Measurements from ENCODE around the gene PLEKHM3. TPM values are rescaled to one million over a fixed set of nuclear protein-coding genes. Genes with fewer than 3 reads are reported as not detected.
A peak's percentile ranks its signal among the peaks of the same experiment; 100 is the strongest.

The PLEKHM3 gene
- total RNA-seq, 1 experiment from 2014 or later, result 6.5 TPM

DNA sequence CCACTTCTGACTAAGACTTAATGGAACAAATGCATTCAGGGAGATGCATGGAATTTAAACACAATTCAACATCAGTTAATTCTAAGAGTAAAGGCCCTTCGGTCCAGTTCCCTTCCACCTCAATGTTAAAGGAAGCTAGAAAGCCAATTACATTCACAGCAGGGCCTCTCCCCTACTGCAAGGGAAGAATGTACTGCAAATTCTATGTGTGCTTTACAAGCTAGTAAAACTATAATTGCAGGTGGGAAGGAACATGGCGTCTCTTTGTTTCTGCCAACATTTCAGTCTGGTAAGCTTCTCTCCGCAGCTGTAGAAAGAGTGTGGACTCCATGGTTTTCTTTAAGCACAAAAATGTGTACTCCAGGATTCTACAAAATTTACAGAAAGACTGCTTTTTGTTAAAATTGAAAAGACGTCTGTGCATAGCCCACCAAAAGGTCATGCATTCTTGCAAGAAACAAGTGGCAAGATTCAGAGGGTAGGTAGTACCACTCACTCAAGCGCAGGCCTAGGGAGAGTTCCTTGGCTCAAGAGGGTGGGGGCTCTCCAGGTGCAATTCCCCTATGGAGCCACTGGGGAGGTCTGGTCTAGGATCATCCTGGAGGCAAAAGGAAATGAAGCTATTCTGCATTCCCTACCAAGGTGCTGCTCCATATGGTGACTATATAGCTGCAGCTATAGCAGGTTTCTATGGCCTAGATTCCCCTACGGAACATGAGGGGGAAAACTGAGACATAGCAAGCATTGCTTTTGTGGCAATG, 128.6 kb downstream of the PLEKHM3 start:
- peak; percentile 14 for DNase-seq (ENCODE audit: low spot score)
- no peaks in the 10 kb centered on the region for H3K27me3 ChIP-seq (replicated peaks; ENCODE audit: insufficient read depth, low read depth, low read length, poor library complexity)
- TF ChIP-seq, protein P1, sequence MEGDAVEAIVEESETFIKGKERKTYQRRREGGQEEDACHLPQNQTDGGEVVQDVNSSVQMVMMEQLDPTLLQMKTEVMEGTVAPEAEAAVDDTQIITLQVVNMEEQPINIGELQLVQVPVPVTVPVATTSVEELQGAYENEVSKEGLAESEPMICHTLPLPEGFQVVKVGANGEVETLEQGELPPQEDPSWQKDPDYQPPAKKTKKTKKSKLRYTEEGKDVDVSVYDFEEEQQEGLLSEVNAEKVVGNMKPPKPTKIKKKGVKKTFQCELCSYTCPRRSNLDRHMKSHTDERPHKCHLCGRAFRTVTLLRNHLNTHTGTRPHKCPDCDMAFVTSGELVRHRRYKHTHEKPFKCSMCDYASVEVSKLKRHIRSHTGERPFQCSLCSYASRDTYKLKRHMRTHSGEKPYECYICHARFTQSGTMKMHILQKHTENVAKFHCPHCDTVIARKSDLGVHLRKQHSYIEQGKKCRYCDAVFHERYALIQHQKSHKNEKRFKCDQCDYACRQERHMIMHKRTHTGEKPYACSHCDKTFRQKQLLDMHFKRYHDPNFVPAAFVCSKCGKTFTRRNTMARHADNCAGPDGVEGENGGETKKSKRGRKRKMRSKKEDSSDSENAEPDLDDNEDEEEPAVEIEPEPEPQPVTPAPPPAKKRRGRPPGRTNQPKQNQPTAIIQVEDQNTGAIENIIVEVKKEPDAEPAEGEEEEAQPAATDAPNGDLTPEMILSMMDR (conservative IDR thresholded peaks at IDR 0.05; ENCODE audit: low read depth, low read length), result 0 out of 2 replicates have a peak, but pooled peaks have one; percentile 15
- no peak for TF ChIP-seq EZH2 (IDR thresholded peaks at IDR 0.05; ENCODE audit: borderline replicate concordance, low read depth, low read length, poor library complexity, severe bottlenecking)
- ChIA-PET CTCF (interaction anchor here (0.6 kb wide), 1 partner anchor 1760 kb away, joined by 4 read pairs; no protein-coding TSS in a partner anchor), POLR2A (ENCODE audit: low non-redundant PET) (interaction anchor here (0.9 kb wide), 1 partner anchor 18 kb away, joined by 3 read pairs; no protein-coding TSS in a partner anchor)
- no peak overlapping the region for H3K4me3 ChIP-seq (ENCODE audit: low read depth, low read length, poor library complexity, severe bottlenecking)
- H3K4me1 ChIP-seq (ENCODE audit: insufficient read depth, low read length, poor library complexity, severe bottlenecking), result no peaks in the 10 kb centered on the region
- no peak overlapping the region for H3K27ac ChIP-seq (ENCODE audit: low read depth, low read length, poor library complexity, severe bottlenecking)
- no TSS peak for BruUV-seq (replicated peaks)
- H3K9me3 ChIP-seq (ENCODE audit: low read depth, low read length, poor library complexity, severe bottlenecking), result no peaks in the 10 kb centered on the region
- intact Hi-C loops (cut with micrococcal nuclease; ENCODE audit: unreplicated experiment), result no loop called here
- no peaks in the 10 kb centered on the region for H3K36me3 ChIP-seq (ENCODE audit: insufficient read depth, low read length, poor library complexity, severe bottlenecking)

DNA sequence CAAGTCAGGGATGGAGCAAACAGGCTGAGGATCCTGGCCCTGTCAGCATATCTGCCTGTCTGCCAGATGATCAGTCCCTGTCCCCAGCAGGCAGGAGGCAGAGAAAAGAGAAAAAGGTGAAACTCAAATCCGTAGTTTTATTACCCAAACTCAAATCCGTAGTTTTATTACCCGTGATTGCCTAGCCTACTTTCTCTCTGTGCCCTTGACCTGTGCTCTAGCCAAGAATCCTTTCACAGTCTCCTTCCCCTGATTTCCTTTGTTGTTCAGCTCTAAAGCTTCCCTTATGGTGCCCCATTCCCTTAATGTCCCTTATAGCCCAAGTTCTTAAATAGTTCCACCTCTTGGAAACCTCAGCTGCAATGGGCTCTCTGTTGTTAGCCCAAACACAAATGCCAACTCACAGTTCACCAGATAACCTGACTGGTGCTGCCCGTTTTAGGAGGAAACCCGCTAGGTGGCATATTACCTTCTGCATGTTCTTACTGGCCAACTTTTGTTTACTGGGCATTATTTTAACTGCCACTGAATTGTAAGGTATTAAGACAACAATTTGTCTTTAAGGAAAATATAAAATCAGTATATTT, 130.0 kb downstream of the PLEKHM3 start:
- no peaks in the 10 kb centered on the region for H3K4me1 ChIP-seq (ENCODE audit: insufficient read depth, low read length, poor library complexity, severe bottlenecking)
- no peak overlapping the region for H3K27ac ChIP-seq (ENCODE audit: low read depth, low read length, poor library complexity, severe bottlenecking)
- intact Hi-C loops (cut with micrococcal nuclease; ENCODE audit: unreplicated experiment), result no loop called here
- DNase-seq (ENCODE audit: low spot score), result no peak
- H3K9me3 ChIP-seq (ENCODE audit: low read depth, low read length, poor library complexity, severe bottlenecking), result no peaks in the 10 kb centered on the region
- H3K27me3 ChIP-seq (replicated peaks; ENCODE audit: insufficient read depth, low read depth, low read length, poor library complexity), result no peaks in the 10 kb centered on the region
- no TSS peak for BruUV-seq (replicated peaks)
- ChIA-PET POLR2A (ENCODE audit: low non-redundant PET) (no interaction called here), CTCF (no interaction called here)
- no peaks in the 10 kb centered on the region for H3K36me3 ChIP-seq (ENCODE audit: insufficient read depth, low read length, poor library complexity, severe bottlenecking)
- no peak overlapping the region for H3K4me3 ChIP-seq (ENCODE audit: low read depth, low read length, poor library complexity, severe bottlenecking)
- TF ChIP-seq, protein P1 (conservative IDR thresholded peaks at IDR 0.05; ENCODE audit: low read depth, low read length), result no peak
- TF ChIP-seq EZH2 (IDR thresholded peaks at IDR 0.05; ENCODE audit: borderline replicate concordance, low read depth, low read length, poor library complexity, severe bottlenecking), result no peak

DNA sequence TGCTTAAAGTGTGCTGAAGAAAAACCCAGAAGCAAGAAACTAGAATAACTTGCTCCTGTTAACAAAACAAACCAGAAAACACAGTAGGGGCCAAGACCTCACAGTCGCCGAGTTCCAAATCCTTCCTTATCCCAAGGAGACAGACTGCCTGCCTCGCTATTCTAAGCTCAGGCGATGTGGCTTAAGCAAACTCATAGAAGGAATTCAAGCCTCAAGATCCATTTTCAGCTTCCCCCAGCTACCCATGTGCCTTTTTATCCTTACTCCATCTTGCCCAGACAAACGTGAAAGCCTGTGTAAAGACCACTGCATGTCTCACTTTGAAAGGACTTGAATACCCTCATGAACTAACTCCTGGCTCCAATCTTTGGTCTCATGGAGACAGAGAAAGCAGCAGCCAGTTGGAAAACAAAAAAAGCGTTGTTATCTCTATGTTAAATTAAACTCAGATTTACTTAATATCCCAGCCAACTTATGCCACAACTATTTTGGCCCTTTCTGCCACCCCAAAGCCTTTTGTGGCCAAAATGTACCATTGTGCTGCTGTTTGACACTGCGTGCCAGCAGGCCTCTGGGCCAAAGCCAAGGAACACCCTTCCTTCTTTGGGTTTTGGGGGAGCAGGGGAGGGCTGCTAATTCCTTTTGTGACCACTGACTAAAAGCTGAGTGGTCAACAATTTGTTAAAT, 132.5 kb downstream of the PLEKHM3 start:
- POLR2A ChIA-PET (ENCODE audit: low non-redundant PET), result no interaction called here
- CTCF ChIA-PET, result no interaction called here
- H3K27ac ChIP-seq (ENCODE audit: low read depth, low read length, poor library complexity, severe bottlenecking), result no peak overlapping the region

More for the DNA sequence above, 132.5 kb downstream of the PLEKHM3 start:
- H3K4me3 ChIP-seq (ENCODE audit: low read depth, low read length, poor library complexity, severe bottlenecking), result no peak overlapping the region
- H3K27me3 ChIP-seq (replicated peaks; ENCODE audit: insufficient read depth, low read depth, low read length, poor library complexity), result no peaks in the 10 kb centered on the region
- DNase-seq (ENCODE audit: low spot score), result no peak
- no peaks in the 10 kb centered on the region for H3K36me3 ChIP-seq (ENCODE audit: insufficient read depth, low read length, poor library complexity, severe bottlenecking)
- H3K9me3 ChIP-seq (ENCODE audit: low read depth, low read length, poor library complexity, severe bottlenecking), result no peaks in the 10 kb centered on the region
- no peak for TF ChIP-seq EZH2 (IDR thresholded peaks at IDR 0.05; ENCODE audit: borderline replicate concordance, low read depth, low read length, poor library complexity, severe bottlenecking)
- TF ChIP-seq, protein P1 (conservative IDR thresholded peaks at IDR 0.05; ENCODE audit: low read depth, low read length), result no peak
- BruUV-seq (replicated peaks), result no TSS peak
- intact Hi-C loops (cut with micrococcal nuclease; ENCODE audit: unreplicated experiment), result no loop called here
- H3K4me1 ChIP-seq (ENCODE audit: insufficient read depth, low read length, poor library complexity, severe bottlenecking), result no peaks in the 10 kb centered on the region

All from A673 (cell line).